Thoracic aorta (tissue), 2 donors: ENCODE results near the gene STK32A. TPM values are rescaled to one million over a fixed set of nuclear protein-coding genes. Genes with fewer than 3 reads are reported as not detected.

Experiments used
- ATAC-seq: fragments of 150-250 bp; one replicate; pipeline ENCODE4 v1.8.0; 2017; ENCODE audit warnings: low read depth; ENCODE audit not compliant: insufficient number of reproducible peaks, low FRiP score
- DNase-seq: peaks from one replicate; pipeline ENCODE4 v3.0.0-alpha.2; 2020; ENCODE audit warnings: low spot score
- H3K27ac ChIP-seq, 2 donors: fragments of 200-600 bp; sonication (generic); 1 replicate in 1 of 2; 2 replicates in 1 of 2; pipeline ENCODE4 v1.5.1; 2016; ENCODE audit warnings: mild to moderate bottlenecking in 2 of 2, moderate library complexity in 2 of 2
- H3K27me3 ChIP-seq: fragments of 200-600 bp; sonication (generic); replicated peaks from 2 replicates; pipeline ENCODE4 v1.6.0; 2016; ENCODE audit warnings: mild to moderate bottlenecking; ENCODE audit not compliant: insufficient read depth
- H3K36me3 ChIP-seq: fragments of 200-600 bp; sonication (generic); one replicate; pipeline ENCODE4 v1.5.1; 2016
- H3K4me1 ChIP-seq, 2 donors: fragments of 200-600 bp; sonication (generic); 1 replicate in 1 of 2; 2 replicates in 1 of 2; pipeline versions ENCODE4 v1.5.1 to v1.6.0; 2016; ENCODE audit warnings: low read depth in 2 of 2, mild to moderate bottlenecking in 1 of 2; ENCODE audit not compliant: control insufficient read depth in 1 of 2
- H3K4me3 ChIP-seq: fragments of 200-600 bp; sonication (generic); 2 replicates; pipeline ENCODE4 v1.5.1; 2016; ENCODE audit warnings: mild to moderate bottlenecking
- H3K9me3 ChIP-seq: fragments of 200-600 bp; sonication (generic); 2 replicates; pipeline ENCODE4 v1.5.1; 2016
- CTCF ChIP-seq: fragments of 200-600 bp; sonication (generic); IDR thresholded peaks from one replicate; pipeline ENCODE4 v1.5.1; 2019; ENCODE audit warnings: antibody characterized with exemption
- total RNA-seq, 2 donors: library from RNA; depleted of rRNA; stranded (reverse); fragments of >200 nt; gene quantifications; one replicate each; pipeline versions ENCODE4 v1.1.0 to v1.2.3, GENCODE V29; 2016

The STK32A gene
- total RNA-seq, 2 donors from 2014 or later = 8.0 to 9.5 TPM

- Histone ChIP-seq H3K9me3 (no peaks in the 10 kb centered on the region), H3K27me3 (no peaks in the 10 kb centered on the region), H3K4me3 (no peak overlapping the region), H3K36me3 (no peaks in the 10 kb centered on the region), H3K27ac (no peak overlapping the region), H3K4me1 (no peaks in the 10 kb centered on the region)
- no peak for TF ChIP-seq CTCF
- no peak for ATAC-seq
- DNase-seq = no peak
These were observed 25.0 kb downstream of the STK32A start for GRCh38 chr5:147259837-147260236.

DNA sequence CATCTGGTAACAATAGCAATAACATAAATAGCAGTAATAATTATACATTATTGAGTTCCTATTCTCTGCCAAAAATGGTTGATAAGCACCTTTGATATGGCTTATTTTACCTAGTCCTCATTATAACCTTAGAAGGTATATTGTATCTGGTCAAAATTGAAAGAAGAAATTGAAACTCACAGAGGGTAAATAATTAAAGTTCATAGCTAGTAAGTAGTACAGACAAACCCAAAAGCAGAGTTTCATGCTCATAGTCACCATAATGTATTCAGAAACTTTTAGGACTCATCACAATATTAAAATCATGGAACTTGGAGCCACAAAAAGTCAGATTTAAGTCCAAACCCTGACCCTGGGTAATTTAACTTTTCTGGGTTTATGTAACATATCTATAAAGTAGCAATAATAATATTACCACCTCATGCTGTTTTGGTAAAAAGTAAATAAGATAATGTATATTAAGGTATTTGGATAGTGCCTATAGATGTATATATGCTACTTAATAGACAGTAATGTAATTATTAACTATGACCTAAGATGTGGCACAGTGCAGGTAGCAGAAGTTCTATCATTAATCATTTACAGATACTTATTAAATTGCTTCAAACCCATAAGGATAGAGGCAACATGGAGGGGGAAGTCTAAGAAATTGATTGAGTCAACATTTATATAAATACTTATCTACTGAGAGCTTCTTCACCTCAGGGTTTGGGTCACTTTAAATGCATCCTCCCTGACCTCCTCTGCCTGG is 32.4 kb downstream of the STK32A start:
- Histone ChIP-seq H3K27ac (no peak overlapping the region), H3K27me3 (no peaks in the 10 kb centered on the region), H3K36me3 (no peaks in the 10 kb centered on the region), H3K4me1 (no peaks in the 10 kb centered on the region), H3K9me3 (no peaks in the 10 kb centered on the region), H3K4me3 (no peak overlapping the region)
- no peak for ATAC-seq
- TF ChIP-seq CTCF = no peak
- DNase-seq = no peak

DNA sequence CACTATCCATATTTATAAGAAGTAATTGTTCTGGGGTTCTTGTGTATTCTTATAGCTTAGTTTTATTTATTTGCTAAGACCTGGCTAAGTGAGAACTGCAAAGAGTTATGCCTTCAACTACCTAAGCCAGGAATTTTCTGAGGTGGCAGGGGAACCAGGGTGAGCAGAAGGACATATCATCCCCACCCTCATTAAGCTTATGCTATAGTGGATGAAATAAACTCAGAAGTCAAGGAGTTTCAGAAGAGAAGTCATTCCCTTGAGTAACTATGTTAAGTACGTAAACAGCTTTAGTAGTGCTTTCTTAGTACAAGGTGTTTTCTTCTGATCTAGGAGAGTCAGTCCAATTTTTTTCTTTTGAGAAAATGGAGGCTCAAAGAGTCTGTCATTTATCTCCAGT is 41.7 kb downstream of the STK32A start:
- no peak for TF ChIP-seq CTCF
- H3K4me3 ChIP-seq = no peak overlapping the region
- H3K27me3 ChIP-seq = no peaks in the 10 kb centered on the region
- H3K36me3 ChIP-seq = peaks cover 2% of the 10 kb centered on the region
- no peak for DNase-seq
- ATAC-seq = no peak
- no peaks in the 10 kb centered on the region for H3K4me1 ChIP-seq
- H3K27ac ChIP-seq = no peak overlapping the region
- H3K9me3 ChIP-seq = no peaks in the 10 kb centered on the region

DNA sequence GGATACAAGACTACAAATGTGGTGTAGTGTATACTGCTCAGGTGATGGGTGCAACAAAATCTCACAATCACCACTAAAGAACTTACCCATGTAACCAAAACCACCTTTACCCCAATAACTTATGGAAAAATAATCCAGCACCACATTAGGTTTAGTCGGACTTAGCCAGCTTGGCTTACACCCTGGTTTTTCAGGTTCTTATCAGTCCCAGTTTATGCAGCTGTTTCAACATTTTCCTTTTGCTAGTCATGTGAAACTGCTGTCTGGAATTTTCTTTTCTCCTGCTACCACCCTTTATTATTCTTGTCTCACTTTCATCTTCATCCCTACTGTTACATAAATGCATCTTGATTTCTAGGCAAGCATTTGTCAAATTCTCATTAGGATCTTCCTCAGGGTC is 51.5 kb downstream of the STK32A start:
- TF ChIP-seq CTCF = no peak
- ATAC-seq = no peak
- H3K27ac ChIP-seq = no peak overlapping the region

GRCh38 chr5:147287110-147287509 is 52.3 kb downstream of the STK32A start:
- DNase-seq (no peak), ATAC-seq (no peak)
- H3K9me3 ChIP-seq = no peaks in the 10 kb centered on the region
- no peak overlapping the region for H3K27ac ChIP-seq
- no peaks in the 10 kb centered on the region for H3K27me3 ChIP-seq
- no peaks in the 10 kb centered on the region for H3K4me1 ChIP-seq
- no peak overlapping the region for H3K4me3 ChIP-seq
- H3K36me3 ChIP-seq = no peaks in the 10 kb centered on the region
- TF ChIP-seq CTCF = no peak

More for the DNA sequence above, 51.5 kb downstream of the STK32A start:
- Histone ChIP-seq H3K4me3 (no peak overlapping the region), H3K27me3 (no peaks in the 10 kb centered on the region), H3K36me3 (no peaks in the 10 kb centered on the region), H3K4me1 (no peaks in the 10 kb centered on the region), H3K9me3 (no peaks in the 10 kb centered on the region)
- no peak for DNase-seq
